HCT116 (cell line): ENCODE results near the gene SHMT1. TPM values are rescaled to one million over a fixed set of nuclear protein-coding genes. Genes with fewer than 3 reads are reported as not detected.

Experiments
- ATAC-seq: fragments of 200-7000 bp; cut with Tn5 transposase; 2 replicates; pipeline ENCODE4 v1.9.1; 2020; ENCODE audit warnings: mild to moderate bottlenecking, moderate library complexity
- BruUV-seq: library from RNA; stranded (reverse); fragments of 400-500 nt; replicated peaks from 2 replicates; lab custom pipeline; 2021; lab: Mats Ljungman, UMichigan
- CTCF ChIA-PET: fragments of 300-600 bp; sonication (Branson Sonifier 250); formaldehyde crosslinking; loops from one replicate; lab custom pipeline; 2021; ENCODE audit warnings: antibody characterized with exemption; lab: Charles Lee
- POLR2A ChIA-PET: fragments of 300-600, 350-600 bp; sonication (Branson Sonifier 250); formaldehyde crosslinking; loops from one replicate; lab custom pipeline; 2021; ENCODE audit warnings: antibody characterized with exemption; lab: Charles Lee
- RAD21 ChIA-PET, 2 experiments: fragments of 300-600 bp; sonication (Branson Sonifier 250); formaldehyde crosslinking; loops; one replicate each; lab custom pipeline; 2023; ENCODE audit warnings: low total read pairs in 2 of 2; ENCODE audit not compliant: uncharacterized antibody in 2 of 2, unreplicated experiment in 2 of 2, low non-redundant PET in 1 of 2; lab: Charles Lee
- DNase-seq: peaks from one replicate; pipeline ENCODE4 v3.0.0-alpha.2; 2010; ENCODE audit warnings: low read depth, low spot score
- H2AFZ ChIP-seq: fragments of 200-600 bp; shearing (Covaris generic), sonication (generic); 2 replicates; pipeline ENCODE4 v1.6.1; 2017; ENCODE audit warnings: low read depth, mixed run types, mixed read lengths, antibody characterized with exemption, low read length; ENCODE audit not compliant: poor library complexity, severe bottlenecking
- H3K27ac ChIP-seq: 2 replicates; pipeline ENCODE4 v1.5.1; 2012; ENCODE audit warnings: low read depth, low read length
- H3K27me3 ChIP-seq: fragments of 200-600 bp; sonication (generic); 2 replicates; pipeline ENCODE4 v1.6.1; 2016; ENCODE audit warnings: mixed run types, low read length, mixed read lengths; ENCODE audit not compliant: insufficient read depth
- H3K36me3 ChIP-seq, 2 experiments: fragments of 200-500 bp in 1 of 2; fragments of 200-600 bp in 1 of 2; sonication (Bioruptor generic) in 1 of 2; sonication (generic) in 1 of 2; 2 replicates each; pipeline versions ENCODE4 v1.5.1 to v1.6.1; 2014 to 2016; ENCODE audit warnings: low read length in 2 of 2, inconsistent platforms in 1 of 2, mixed read lengths in 1 of 2, mixed run types in 1 of 2; ENCODE audit not compliant: insufficient read depth in 2 of 2, control insufficient read depth in 1 of 2
- H3K4me1 ChIP-seq, 2 experiments: fragments of 200-600 bp in 1 of 2; sonication (generic) in 1 of 2; 2 replicates each; pipeline versions ENCODE4 v1.5.1 to v1.6.1; 2012 to 2017; ENCODE audit warnings: low read length in 2 of 2, inconsistent platforms in 1 of 2, mild to moderate bottlenecking in 1 of 2, mixed read lengths in 1 of 2, mixed run types in 1 of 2, moderate library complexity in 1 of 2; ENCODE audit not compliant: insufficient read depth in 2 of 2, control insufficient read depth in 1 of 2
- H3K4me2 ChIP-seq: fragments of 200-600 bp; sonication (generic); 2 replicates; pipeline ENCODE4 v1.6.1; 2017; ENCODE audit warnings: mixed run types, low read length, mixed read lengths
- H3K4me3 ChIP-seq, 2 experiments: fragments of 200-600 bp in 1 of 2; sonication (generic) in 1 of 2; replicated peaks in 1 of 2; 2 replicates each; pipeline ENCODE4 v1.5.1; 2011 to 2016; ENCODE audit warnings: low read length in 2 of 2, control low read depth in 1 of 2, low read depth in 1 of 2, mild to moderate bottlenecking in 1 of 2, mixed read lengths in 1 of 2, mixed run types in 1 of 2
- H3K79me2 ChIP-seq: fragments of 200-600 bp; sonication (generic); 2 replicates; pipeline ENCODE4 v1.6.1; 2017; ENCODE audit warnings: mild to moderate bottlenecking, mixed run types, low read length, moderate library complexity, mixed read lengths; ENCODE audit not compliant: insufficient read depth
- H3K9ac ChIP-seq: fragments of 200-600 bp; sonication (generic); 2 replicates; pipeline ENCODE4 v1.6.1; 2016; ENCODE audit warnings: low read length, mixed read lengths
- H3K9me2 ChIP-seq: fragments of 200-600 bp; sonication (generic), shearing (Covaris generic); 2 replicates; pipeline ENCODE4 v1.6.1; 2017; ENCODE audit warnings: mixed run types, mild to moderate bottlenecking, moderate library complexity; ENCODE audit not compliant: insufficient read depth
- H3K9me3 ChIP-seq, 2 experiments: fragments of 200-500 bp in 1 of 2; fragments of 200-600 bp in 1 of 2; sonication (Bioruptor generic) in 1 of 2; sonication (generic) in 1 of 2; 2 replicates each; pipeline ENCODE4 v1.6.1; 2014 to 2017; ENCODE audit warnings: low read length in 2 of 2, mixed read lengths in 2 of 2, inconsistent platforms in 1 of 2, low read depth in 1 of 2, mild to moderate bottlenecking in 1 of 2, mixed run types in 1 of 2, moderate library complexity in 1 of 2; ENCODE audit not compliant: control insufficient read depth in 1 of 2, insufficient read depth in 1 of 2
- H4K20me1 ChIP-seq: fragments of 200-600 bp; sonication (generic), shearing (Covaris generic); 2 replicates; pipeline ENCODE4 v1.6.1; 2017; ENCODE audit warnings: mixed run types, mild to moderate bottlenecking, moderate library complexity; ENCODE audit not compliant: insufficient read depth
- CEBPB ChIP-seq: IDR thresholded peaks from 2 replicates; pipeline ENCODE4 v1.6.1; 2012; ENCODE audit warnings: low read depth
- CTCF ChIP-seq, 3 experiments: fragments of 200-600 bp in 1 of 3; sonication (generic) in 1 of 3; IDR thresholded peaks in 2 of 3; conservative IDR thresholded peaks in 1 of 3; 2 replicates each; pipeline ENCODE4 v1.5.1; 2012 to 2017; ENCODE audit warnings: low read depth in 2 of 3, low read length in 2 of 3, antibody characterized with exemption in 1 of 3, borderline replicate concordance in 1 of 3, control low read depth in 1 of 3, mild to moderate bottlenecking in 1 of 3, mixed read lengths in 1 of 3, mixed run types in 1 of 3, moderate library complexity in 1 of 3; ENCODE audit not compliant: insufficient read depth in 1 of 3
- ELF1 ChIP-seq: IDR thresholded peaks from 2 replicates; pipeline ENCODE4 v1.6.1; 2012; ENCODE audit warnings: low read depth, borderline replicate concordance
- EZH2 ChIP-seq: fragments of 200-600 bp; sonication (generic); IDR thresholded peaks from 2 replicates; pipeline ENCODE4 v1.6.1; 2017; ENCODE audit warnings: antibody characterized with exemption, mixed run types
- EZH2phosphoT487 ChIP-seq: fragments of 200-600 bp; IDR thresholded peaks from 2 replicates; pipeline ENCODE4 v1.6.1; 2018; ENCODE audit warnings: antibody characterized with exemption, borderline replicate concordance
- FOSL1 ChIP-seq: IDR thresholded peaks from 2 replicates; pipeline ENCODE4 v1.6.1; 2012; ENCODE audit warnings: low read depth
- JUND ChIP-seq: IDR thresholded peaks from 2 replicates; pipeline ENCODE4 v1.6.1; 2012
- RAD21 ChIP-seq: IDR thresholded peaks from 2 replicates; pipeline ENCODE4 v1.6.1; 2012; ENCODE audit warnings: low read depth, mild to moderate bottlenecking
- REST ChIP-seq: IDR thresholded peaks from 2 replicates; pipeline ENCODE4 v1.6.1; 2012; ENCODE audit warnings: low read depth
- SIN3A ChIP-seq: IDR thresholded peaks from 2 replicates; pipeline ENCODE4 v1.6.1; 2012; ENCODE audit warnings: low read depth
- SP1 ChIP-seq: IDR thresholded peaks from 2 replicates; pipeline ENCODE4 v1.6.1; 2012; ENCODE audit warnings: low read depth
- SRF ChIP-seq: IDR thresholded peaks from 2 replicates; pipeline ENCODE4 v1.6.1; 2012; ENCODE audit warnings: low read depth
- TCF7L2 ChIP-seq: IDR thresholded peaks from 2 replicates; pipeline ENCODE4 v1.7.0; 2011; ENCODE audit warnings: borderline replicate concordance, inconsistent platforms; ENCODE audit not compliant: insufficient read depth, insufficient read length; ENCODE audit errors: extremely low read depth
- YY1 ChIP-seq: IDR thresholded peaks from 2 replicates; pipeline ENCODE4 v1.6.1; 2011; ENCODE audit warnings: low read length, low read depth, moderate library complexity, mild to moderate bottlenecking; ENCODE audit not compliant: insufficient replicate concordance; ENCODE audit errors: extremely low read depth
- ZFX ChIP-seq: fragments of 450-650 bp; IDR thresholded peaks from 2 replicates; pipeline ENCODE4 v1.6.1; 2017
- intact Hi-C: fragments of 100-400 bp; cut with micrococcal nuclease; formaldehyde crosslinking; loops from 2 replicates; pipeline ENCODE4 v1.10.0; 2022
- total RNA-seq: library from RNA; stranded (reverse); gene quantifications from one replicate; pipeline ENCODE4 v1.2.1, GENCODE V29; 2021; ENCODE audit not compliant: unreplicated experiment

Gene SHMT1
- total RNA-seq, 1 experiment from 2014 or later, result 46.5 TPM

- H3K9me2 ChIP-seq, result no peaks in the 10 kb centered on the region
- DNase-seq, result no peak
- peaks cover 4 to 8% of the 10 kb centered on the region in 2 experiments; a peak in 2 of 4 replicates for H3K4me1 ChIP-seq
- no peak overlapping the region for H3K4me3 ChIP-seq
- peaks cover 34% of the 10 kb centered on the region; the same call in 1 of the 2 replicates for H3K79me2 ChIP-seq
- H3K9ac ChIP-seq, result no peak overlapping the region
- intact Hi-C loops, result no loop called here
- ChIA-PET POLR2A (no interaction called here), CTCF (interaction anchor here (1.0 to 1.5 kb wide), 2 partner anchors 72 to 103 kb away, joined by 3 to 6 read pairs; no protein-coding TSS in a partner anchor), RAD21 (no interaction called here)
- peaks cover 0 to 2% of the 10 kb centered on the region in 2 experiments; a peak in 1 of 4 replicates for H3K36me3 ChIP-seq
- H3K27me3 ChIP-seq, result no peaks in the 10 kb centered on the region
- H3K27ac ChIP-seq, result no peak overlapping the region
- no peak for TF ChIP-seq SIN3A
- no peak for TF ChIP-seq SP1
- TF ChIP-seq SRF, result no peak
- ATAC-seq, result no peak
- no peaks in the 10 kb centered on the region for H4K20me1 ChIP-seq
- no peaks in the 10 kb centered on the region; a peak in 1 of 4 replicates for H3K9me3 ChIP-seq
- H3K4me2 ChIP-seq, result no peak overlapping the region
- H2AFZ ChIP-seq, result no peak overlapping the region
- BruUV-seq, result no TSS peak
These were observed 43.0 kb downstream of the SHMT1 start for GRCh38 chr17:18320301-18320700.

GRCh38 chr17:18319604-18320256 is 43.6 kb downstream of the SHMT1 start:
- H3K4me2 ChIP-seq, result no peak overlapping the region
- no peaks in the 10 kb centered on the region for H3K36me3 ChIP-seq
- no peaks in the 10 kb centered on the region for H3K27me3 ChIP-seq
- H3K27ac ChIP-seq, result no peak overlapping the region
- ChIA-PET POLR2A (no interaction called here), CTCF (interaction anchor here (1.0 kb wide), 1 partner anchor 71 kb away, joined by 3 read pairs; no protein-coding TSS in a partner anchor), RAD21 (no interaction called here)
- no peaks in the 10 kb centered on the region for H3K9me2 ChIP-seq
- no peaks in the 10 kb centered on the region for H4K20me1 ChIP-seq
- BruUV-seq, result no TSS peak
- peaks cover 4 to 10% of the 10 kb centered on the region in 2 experiments; a peak in 2 of 4 replicates for H3K4me1 ChIP-seq
- H3K4me3 ChIP-seq, result no peak overlapping the region
- DNase-seq (no peak), ATAC-seq (no peak)
- H3K9me3 ChIP-seq, result no peaks in the 10 kb centered on the region; a peak in 1 of 4 replicates
- H3K79me2 ChIP-seq, result peaks cover 35% of the 10 kb centered on the region; the same call in 1 of the 2 replicates
- H3K9ac ChIP-seq, result no peak overlapping the region
- intact Hi-C loops, result no loop called here
- H2AFZ ChIP-seq, result no peak overlapping the region
- TF ChIP-seq FOSL1 (no peak), RAD21 (peak; percentile 45), YY1 (no peak), TCF7L2 (no peak), ZFX (no peak), EZH2phosphoT487 (no peak), SRF (no peak), ELF1 (no peak), EZH2 (no peak), SP1 (no peak), CEBPB (no peak), REST (no peak), JUND (no peak), CTCF (IDR thresholded peaks at IDR 0.05 in 2 of 3, conservative IDR thresholded peaks at IDR 0.05 in 1 of 3; ENCODE audit: borderline replicate concordance in 1 of 3, insufficient read depth in 1 of 3, low read depth in 2 of 3, low read length in 2 of 3) (peak in 2 of 3 experiments; percentile 17 to 28; a peak in 4 of 6 replicates)
